OCI-M1 (cell line): Measurements from ENCODE around the gene NFIL3.

ENCODE experiments used
- DNase-seq: peaks from one replicate; lab custom pipeline; 2025; lab: John Stamatoyannopoulos, UW

The NFIL3 gene

GRCh38 chr9:91421971-91422757, 1.5 kb downstream of the NFIL3 start:
- DNase-seq: peak; percentile 74

- DNase-seq: peak; percentile 59
These were observed 2.4 kb downstream of the NFIL3 start for GRCh38 chr9:91421128-91421765.

- peak; percentile 31 for DNase-seq
These were observed 3.0 kb downstream of the NFIL3 start for GRCh38 chr9:91420501-91421127.

GRCh38 chr9:91419222-91420191, 4.1 kb downstream of the NFIL3 start:
- DNase-seq: peak; percentile 92

GRCh38 chr9:91418215-91418610, 5.4 kb downstream of the NFIL3 start:
- DNase-seq: peak; percentile 39

- DNase-seq: peak; percentile 37
These were observed 5.9 kb downstream of the NFIL3 start for GRCh38 chr9:91417602-91418214.

GRCh38 chr9:91416096-91416712, 7.4 kb downstream of the NFIL3 start:
- no peak for DNase-seq

GRCh38 chr9:91415290-91415689, 8.3 kb downstream of the NFIL3 start:
- peak; percentile 23 for DNase-seq

GRCh38 chr9:91412941-91413340, 10.7 kb downstream of the NFIL3 start:
- DNase-seq: no peak

GRCh38 chr9:91411096-91411771, 12.4 kb downstream of the NFIL3 start:
- DNase-seq: no peak

GRCh38 chr9:91410161-91410560, 13.5 kb downstream of the NFIL3 start:
- DNase-seq: no peak

- no peak for DNase-seq
These were observed 15.2 kb downstream of the NFIL3 start for GRCh38 chr9:91408475-91408874.

GRCh38 chr9:91407580-91408318, 15.9 kb downstream of the NFIL3 start:
- DNase-seq: no peak

GRCh38 chr9:91405343-91406077, 18.1 kb downstream of the NFIL3 start:
- DNase-seq: no peak

- peak; percentile 85 for DNase-seq
These were observed 19.7 kb downstream of the NFIL3 start for GRCh38 chr9:91403665-91404543.

GRCh38 chr9:91398926-91399325, 24.7 kb downstream of the NFIL3 start:
- DNase-seq: no peak

GRCh38 chr9:91395553-91396471, 27.8 kb downstream of the NFIL3 start:
- no peak for DNase-seq
